Right renal pelvis (tissue), 4 donors: ENCODE data around the gene FAM47E. TPM values are rescaled to one million over a fixed set of nuclear protein-coding genes. Genes with fewer than 3 reads are reported as not detected.
"Not testable (repeated sequence)": the region's sequence is repeated elsewhere in the genome, so short reads cannot be mapped to it uniquely, and the experiment has no call there.

Source experiments
- DNase-seq, 4 donors: peaks; one replicate each; pipeline ENCODE4 v3.0.0-alpha.2; 2013; ENCODE audit warnings: low read depth in 4 of 4, low spot score in 3 of 4, missing footprints in 1 of 4
- polyA plus RNA-seq, 4 donors: library from polyadenylated mRNA; unstranded; fragments of 120-200 nt; gene quantifications; one replicate each; pipeline ENCODE4 v1.2.1, GENCODE V29; 2013; ENCODE audit not compliant: insufficient read length in 4 of 4

The FAM47E gene
- polyA plus RNA-seq, 4 donors = 6.1 to 9.6 (median 8.2) TPM

DNA sequence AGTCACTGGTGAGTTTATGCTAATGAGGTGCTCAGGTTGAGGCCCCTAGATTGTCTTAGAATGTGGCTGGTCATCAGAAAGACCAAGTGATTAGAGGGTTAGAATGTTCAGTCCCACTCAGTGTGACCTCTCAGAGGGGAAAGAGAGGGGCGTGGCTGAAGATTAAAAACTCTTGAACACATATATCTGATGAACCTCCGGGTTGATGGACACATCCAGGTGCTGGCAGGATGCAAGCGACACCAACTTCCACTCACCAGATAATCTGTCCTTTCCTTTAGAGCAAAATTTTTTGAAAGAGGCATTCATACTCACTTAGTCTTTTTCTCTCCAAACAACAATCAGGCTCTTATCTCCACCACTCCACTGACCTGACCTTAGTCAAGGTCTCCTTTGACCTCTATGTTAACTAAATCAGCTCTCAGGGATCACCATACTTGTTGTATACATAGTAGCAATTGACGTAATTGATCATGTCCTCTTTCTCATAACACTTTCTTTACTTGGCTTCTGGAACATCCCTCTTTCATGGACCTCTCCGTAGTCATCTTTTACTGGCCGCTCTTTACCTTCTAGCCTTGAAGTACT, 14.2 kb downstream of the FAM47E start:
- DNase-seq = no peak

DNA sequence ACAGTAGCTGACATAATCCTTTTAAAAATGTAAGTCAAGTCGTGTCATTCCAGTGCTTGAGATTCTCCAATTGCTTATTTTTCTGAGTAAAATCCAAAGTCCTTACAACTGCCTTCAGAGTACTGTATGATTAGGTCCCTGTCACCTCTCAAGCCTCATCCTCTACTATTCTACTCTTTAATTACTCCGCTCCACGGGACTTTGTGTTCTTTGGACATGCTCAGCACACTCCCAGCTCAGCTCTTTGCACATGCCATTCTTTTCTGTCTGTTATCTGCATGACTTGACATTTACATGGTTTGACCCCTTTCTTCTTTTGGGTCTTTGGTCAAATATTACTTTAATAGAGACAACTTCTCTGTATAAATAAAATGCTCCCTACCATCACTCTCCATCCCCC, 15.1 kb downstream of the FAM47E start:
- DNase-seq = no peak

DNA sequence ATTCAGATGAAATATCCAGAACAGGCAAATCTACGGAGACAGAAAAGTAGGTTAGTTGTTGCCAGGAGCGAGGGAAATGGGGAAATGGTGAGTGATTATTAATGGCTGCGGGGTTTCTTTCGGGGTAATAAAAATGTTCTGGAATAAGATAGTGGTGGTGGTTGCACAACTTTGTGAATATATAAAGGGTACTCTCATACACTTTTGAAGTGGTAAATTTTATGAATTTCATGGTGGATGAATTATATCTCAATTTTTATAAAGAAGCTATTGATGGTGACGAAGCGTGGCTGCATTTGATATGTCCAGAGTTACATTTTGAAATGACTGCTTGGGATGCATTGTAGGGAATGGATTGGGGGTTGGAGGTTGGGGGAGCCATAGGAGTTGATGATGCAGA, 16.3 kb downstream of the FAM47E start:
- DNase-seq = no peak

DNA sequence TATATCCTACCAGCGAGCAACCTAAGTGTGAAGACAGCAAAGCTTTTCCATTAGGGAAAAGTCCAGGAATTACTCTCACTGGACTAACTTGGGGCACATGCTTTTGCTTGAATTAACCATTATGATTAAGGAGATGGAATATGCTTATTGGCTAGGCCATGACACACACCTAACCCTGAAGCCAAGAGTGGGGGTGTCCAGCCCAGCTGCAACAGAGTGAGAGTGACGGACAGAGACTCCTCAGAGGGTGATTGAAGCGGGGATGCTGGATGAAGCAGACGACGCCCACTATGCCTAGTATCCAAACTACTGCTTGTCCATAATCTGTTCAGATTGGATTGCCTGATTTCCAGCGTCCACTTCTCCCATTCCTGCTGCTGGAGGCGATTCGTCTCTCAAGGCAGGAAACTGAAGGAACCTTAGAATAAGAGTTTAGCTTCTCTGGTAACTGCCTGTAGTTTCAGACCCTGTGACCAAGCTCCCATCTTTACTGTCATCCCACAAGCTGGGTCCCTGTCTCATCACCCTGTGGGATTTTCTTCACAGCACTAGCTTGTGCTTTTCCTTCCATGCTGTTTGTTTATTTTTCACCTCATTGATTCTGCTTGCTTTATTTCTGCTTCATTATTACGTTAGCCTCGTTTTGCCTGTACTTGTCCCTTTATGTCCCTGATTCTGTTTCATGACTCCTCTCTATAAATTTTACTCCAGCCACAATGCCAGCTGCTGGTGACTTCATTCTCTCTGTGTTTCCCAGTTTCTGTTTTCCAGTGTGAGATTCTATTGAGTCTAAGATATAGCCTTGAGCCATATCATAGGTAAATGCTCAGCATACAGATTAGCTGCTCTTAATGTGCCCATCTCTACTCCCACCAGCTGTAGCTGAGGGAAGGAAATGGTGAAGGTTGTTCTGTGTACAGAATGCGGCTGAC, 19.0 kb downstream of the FAM47E start:
- DNase-seq = peak in 1 of 4 donors; percentile 0

DNA sequence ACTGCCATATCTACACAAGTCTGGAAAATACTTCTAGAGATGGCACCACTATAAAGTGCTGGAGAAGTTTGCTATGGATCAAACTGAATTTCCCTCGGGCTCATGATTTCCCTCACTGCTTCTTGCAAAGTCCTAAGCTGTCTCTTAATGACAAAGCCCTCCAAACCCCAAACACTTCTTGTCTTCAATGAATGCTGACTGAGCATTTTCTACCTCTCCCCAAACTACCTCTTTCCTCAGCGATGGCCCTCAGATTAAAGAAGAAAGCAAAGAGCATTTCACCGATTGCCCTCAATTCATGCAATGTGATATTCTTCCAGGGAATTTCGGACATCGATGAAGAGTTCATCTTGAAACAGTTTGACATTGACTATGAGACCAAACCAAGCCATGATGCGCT, 19.7 kb downstream of the FAM47E start:
- no peak for DNase-seq

DNA sequence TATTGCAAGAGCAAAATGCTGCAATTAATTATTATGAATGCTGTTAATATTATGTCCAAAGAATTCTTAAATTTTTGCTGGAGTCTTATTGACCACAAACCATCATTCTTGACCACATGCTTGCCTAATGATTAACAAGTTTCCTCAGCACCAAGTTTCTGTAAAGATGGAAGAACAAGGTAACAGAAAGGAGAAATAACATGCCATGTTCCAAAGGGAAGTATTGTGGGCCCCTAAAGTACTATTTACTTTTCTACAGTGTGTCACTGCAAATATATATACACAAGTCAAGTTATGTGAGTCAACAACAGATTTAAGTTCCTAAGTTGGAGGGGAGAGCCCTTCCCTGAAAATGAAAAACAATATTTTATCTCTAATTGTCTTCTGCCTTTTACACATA, 20.6 kb downstream of the FAM47E start:
- no peak for DNase-seq

DNA sequence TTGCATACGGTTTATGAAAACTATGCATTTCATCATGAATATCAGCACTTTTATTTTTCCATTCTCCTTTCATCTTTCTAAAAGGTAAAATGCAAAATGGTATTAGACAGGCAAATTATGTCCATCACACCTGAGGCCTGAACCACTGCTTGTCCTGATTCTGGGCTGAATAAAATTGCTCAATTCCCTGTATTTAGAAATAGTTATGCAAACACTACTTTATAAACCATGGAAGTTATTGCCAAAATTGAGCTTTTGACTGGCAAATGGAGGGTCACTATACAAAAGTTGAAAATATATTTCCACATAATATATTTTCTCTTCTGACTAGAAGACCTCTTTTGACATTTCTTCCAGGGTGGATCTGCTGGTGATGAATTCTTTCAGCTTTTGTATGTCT, 21.1 kb downstream of the FAM47E start:
- DNase-seq = no peak

DNA sequence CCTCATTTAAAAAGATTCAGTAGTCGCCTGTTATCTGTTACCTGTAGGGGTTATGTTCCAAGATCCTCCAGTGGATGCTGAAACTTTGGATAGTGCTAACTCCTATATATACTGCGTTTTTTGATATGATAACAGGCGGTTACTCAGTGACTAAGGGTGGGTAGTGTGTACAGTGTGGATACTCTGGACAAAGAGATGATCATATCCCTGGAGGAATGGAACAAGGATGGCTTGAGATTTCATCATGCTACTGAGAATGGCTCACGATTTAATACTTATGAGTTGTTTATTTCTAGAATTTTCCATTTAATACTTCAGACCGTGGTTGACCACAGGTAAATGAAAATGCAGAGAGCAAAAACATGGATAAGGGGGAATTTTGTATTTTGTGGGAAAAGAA, 21.5 kb downstream of the FAM47E start:
- DNase-seq = no peak

DNA sequence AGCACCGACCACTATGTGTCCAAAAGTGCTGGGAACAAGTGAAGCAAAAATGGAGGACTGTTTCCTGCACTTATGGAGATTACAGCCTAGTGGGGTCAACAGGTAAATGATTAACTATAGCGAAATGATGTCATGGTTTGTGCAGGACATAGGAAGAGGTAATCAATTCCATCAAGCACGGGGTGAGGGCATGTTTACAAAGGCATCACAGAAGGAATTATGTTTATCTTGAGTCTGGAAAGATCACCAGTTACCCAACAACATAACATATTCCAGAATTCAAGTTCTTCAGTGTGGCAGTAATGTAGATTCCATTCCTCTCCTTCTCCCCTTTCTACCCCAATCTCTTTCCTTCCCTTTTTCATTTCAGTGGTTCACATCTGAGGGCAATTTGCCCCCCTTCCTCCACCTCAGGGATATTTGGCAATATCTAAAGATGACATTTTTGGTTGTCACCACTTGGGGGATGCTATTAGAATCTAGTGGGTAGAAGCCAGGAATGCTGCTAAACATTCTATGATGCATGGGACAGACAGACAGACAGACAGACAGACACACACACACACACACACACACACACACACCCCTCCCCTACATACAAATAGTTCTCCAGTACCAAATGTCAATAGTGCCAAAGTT, 24.1 kb downstream of the FAM47E start:
- no peak for DNase-seq

DNA sequence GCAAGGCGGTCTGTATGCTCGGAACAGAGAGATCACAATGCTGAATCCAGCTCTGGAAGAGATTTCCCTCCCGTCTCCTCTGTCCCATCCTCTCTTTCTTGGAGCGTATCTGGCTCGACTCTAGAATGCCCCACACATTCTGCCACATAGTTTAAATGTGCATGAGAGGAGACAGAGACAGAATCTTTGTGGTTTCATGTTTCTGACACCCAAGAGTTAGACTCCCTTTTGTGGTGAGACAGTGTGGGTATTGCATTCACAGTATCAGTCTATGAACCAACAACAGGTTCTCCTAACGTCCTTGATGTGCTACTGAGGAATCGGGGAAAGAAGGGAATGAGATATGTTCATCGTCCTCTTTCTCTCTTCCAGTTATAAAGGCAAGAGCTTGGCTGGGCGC, 25.3 kb downstream of the FAM47E start:
- DNase-seq = no peak

DNA sequence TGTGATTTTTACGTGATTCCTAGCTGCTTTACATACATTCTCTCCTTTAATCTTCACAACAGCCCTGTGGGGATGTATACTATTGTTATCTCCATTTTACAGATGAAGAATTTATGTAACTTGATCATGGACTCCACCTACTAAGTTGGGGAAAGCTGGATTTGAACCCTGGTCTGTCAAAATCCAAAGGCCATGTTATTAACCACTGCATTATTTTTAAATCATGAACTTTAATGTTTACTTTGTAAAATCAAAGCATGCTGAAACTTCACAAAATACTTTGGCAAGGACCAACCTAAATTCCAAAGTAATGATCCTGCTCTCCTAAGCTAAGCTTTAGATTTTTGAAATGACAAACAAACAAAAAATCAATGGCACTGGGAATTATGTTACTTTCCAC, 26.1 kb downstream of the FAM47E start:
- DNase-seq = no peak

DNA sequence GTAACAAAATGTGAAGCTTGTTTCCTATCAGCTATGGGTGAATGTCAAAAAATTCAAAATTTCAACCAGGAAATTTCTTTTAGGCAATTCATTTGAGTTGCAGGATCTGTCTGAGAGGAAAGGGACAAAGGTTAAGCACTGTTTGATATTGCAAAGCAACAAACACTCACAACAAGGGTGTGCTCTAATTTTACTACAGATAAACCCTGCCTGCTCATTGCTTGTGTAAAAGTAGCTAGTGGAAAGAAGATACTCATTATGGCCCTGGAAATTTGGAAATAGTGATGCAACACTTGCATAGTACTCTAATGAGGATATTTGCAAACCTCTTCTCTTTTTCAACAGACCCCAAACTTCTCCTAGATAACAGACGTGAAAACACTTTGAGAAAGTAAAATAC, 27.1 kb downstream of the FAM47E start:
- DNase-seq = no peak

DNA sequence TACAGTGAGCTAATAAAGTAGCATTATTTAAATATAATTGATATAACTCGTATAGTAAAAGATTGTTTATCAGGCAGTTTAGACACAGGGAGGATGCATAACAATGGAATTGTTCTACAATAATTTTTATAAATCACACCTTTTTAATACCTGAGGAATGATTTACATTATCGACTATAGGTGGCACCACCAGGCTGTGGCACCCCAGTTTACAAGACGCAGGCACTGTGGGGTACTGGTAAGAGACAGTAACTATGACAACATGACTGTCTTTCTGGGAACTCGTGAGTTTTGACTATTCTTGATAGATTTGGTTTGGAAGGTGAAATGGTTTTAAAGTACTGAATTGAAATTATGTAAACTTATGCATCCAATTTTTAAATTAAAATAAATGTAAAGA, 27.9 kb downstream of the FAM47E start:
- DNase-seq = no peak

DNA sequence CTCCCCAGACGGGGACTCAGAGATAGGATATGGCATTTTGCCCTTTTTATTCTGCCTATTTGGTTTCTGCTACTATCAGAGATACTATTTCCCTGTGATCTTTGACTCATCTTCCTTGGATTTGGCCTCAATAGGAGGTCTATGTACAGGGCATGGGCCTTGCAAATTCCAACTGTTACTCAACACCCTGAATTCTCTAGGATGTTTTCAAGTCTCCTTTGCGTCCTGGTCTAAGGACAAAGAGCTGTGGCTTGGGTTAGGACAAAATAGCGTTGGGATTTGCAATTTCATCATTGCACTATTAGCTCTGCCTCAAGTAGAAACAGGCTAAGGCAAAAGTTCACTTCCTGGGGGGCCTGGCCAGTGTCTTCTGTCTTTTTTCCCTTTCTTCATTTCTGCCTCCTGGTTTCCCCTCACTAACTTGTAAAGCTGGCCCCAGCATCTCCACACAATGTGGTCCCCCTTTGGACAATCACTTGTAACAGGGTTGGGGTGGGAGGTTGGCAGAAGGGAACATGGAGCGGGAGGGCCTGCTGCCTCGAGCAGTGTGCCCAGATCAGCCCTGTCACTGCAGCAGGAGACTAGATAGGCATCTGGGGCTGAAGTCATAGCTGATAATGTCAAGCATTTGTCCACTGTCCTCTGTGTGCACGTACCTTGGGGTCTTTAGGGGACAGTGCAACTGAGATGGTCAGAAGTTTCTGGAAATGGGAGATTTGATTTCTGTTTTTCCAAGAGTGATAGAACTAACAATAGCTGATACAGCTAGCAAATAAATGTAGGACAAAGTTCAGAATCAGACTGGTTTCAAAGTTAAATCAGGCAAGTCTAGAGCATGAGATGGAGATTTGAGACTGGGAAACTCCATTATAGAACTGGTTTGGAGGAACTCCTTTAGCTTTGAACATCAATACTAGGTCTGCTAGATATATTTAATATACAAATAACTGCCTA, 29.2 kb downstream of the FAM47E start:
- DNase-seq = no peak

DNA sequence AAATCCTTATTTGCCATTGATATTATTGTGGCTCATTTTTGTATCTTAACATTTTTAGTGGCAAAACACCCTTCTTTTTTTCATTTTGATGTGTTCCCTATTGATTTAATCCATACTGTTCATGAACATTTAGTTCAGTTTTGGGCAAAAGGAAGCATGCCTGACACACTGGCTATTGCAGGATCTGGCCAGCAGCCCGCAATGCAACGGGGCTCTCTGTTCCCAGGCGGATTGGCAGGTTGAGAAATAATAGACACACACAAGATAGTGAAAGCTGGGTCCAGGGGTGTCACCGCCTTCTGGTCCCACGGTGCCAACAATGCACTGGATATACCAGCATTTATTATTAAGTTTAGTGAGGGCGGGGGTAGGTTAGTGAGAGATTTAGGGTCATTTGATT, 30.1 kb downstream of the FAM47E start:
- not testable (repeated sequence) for DNase-seq

DNA sequence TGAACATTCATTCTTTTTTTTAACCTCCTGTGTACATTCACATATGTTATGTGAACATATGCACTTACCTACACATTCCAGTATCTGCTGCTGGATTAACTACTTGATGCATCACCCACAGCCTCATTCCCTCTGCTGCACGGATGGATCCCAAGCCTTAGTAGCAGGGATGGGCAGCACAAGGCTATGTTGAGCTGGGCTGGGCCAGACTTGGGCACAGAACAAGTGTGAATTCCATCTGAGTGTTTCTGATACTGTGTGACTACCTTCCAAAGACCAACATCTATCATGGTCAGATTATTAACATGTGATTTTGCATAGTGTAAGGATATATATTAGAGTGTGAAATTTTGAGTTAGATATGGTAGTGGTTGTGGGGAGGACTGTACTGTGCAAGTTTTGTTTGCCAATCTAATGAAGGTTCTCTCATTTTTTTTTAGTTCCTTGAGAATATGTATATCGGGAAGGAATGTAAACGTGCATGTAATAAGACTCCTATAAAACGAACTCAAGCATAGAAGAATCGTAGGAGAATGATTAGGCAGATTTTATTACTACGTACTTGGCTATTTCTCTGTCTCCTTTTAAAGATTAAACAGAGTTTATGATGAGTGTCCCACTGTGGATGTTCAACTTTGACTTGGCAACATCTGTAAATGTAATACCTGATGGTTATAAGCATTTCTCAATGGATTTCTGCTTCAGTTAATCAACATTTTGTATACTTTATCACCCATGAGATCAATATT, 31.6 kb downstream of the FAM47E start:
- DNase-seq = no peak

DNA sequence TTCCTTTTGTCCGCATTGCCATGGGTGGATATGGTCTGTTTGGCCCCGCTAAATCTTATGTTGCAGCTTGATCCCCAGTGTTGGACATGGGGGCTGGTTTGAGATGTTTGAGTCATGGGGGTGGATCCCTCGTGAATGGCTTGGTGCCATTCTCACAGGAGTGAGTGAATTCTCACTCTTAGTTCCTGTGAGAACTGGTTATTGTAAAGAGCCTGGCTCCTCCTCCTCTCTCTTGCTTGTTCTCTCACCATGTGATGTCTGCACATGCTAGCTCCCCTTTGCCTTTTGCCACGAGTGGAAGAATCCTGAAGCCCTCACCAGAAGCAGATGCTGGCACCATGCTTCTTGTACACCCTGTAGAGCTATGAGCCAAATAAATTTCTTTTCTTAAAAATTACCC, 32.4 kb downstream of the FAM47E start:
- no peak for DNase-seq

DNA sequence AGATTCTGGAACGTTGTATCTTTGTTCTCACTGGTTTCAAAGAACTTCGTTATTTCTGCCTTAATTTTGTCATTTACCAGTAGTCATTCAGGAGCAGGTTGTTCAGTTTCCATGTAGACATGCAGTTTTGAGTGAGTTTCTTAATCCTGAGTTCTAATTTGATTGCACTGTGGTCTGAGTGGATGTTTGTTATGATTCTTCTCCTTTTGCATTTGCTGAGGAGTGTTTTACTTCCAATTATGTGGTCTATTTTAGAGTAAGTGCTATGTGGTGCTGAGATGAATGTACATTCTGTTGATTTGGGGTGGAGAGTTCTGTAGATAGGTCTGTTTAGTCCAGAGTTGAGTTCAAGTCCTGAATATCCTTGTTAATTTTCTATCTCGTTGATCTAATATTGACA, 36.3 kb downstream of the FAM47E start:
- not testable (repeated sequence) for DNase-seq

DNA sequence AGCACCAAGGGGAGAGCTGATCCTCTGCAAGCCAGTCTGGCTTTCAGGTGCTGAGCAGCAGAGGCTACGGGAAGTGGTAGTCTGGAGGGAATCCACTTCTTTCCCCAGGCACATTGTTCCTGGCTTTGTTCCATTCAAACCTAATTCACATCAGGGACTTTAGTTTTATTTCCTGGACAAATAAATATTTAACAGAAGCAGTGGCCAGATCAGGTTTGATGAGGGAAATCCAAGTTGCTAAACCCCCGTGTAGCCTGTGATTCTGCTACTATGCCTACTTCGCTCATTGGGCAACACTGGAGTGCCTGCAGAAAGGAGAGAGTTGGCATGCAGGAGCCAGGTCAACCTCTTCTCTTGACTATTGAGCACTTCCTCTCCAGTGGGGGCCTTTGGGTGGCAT, 41.2 kb downstream of the FAM47E start:
- DNase-seq = no peak

DNA sequence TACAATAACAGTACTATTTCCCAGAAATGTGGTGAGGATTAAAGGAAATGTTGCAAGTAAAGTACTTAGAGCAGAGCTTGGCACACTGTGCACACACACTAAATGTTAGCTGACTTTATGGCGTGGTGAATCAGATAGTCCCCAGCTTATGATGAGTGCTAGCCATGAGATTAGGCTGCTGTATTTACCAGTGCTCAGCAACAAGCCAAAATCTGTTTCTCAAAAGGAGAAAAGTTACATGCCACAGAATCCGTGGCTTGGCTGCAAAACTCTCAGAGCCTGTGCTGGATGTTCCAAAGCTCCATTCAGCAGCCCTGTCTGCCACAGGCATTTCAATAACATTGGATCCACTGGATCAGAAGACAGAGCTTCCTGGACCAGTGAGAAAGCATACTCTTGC, 42.3 kb downstream of the FAM47E start:
- no peak for DNase-seq
